ES-I3 (cell line): Measurements from ENCODE around the gene CHD2.

Experiments used
- H3K36me3 ChIP-seq: 2 replicates; pipeline ENCODE4 v1.6.1; 2013; ENCODE audit warnings: mild to moderate bottlenecking, low read length, control low read depth, moderate library complexity; ENCODE audit not compliant: insufficient read depth
- H3K4me1 ChIP-seq: 2 replicates; pipeline ENCODE4 v1.6.1; 2013; ENCODE audit warnings: mild to moderate bottlenecking, control low read depth, low read length; ENCODE audit not compliant: insufficient read depth
- H3K9ac ChIP-seq: 2 replicates; pipeline ENCODE4 v1.6.1; 2013; ENCODE audit warnings: low read depth, mild to moderate bottlenecking, low read length, moderate library complexity
- H3K9me3 ChIP-seq: 2 replicates; pipeline ENCODE4 v1.6.1; 2013; ENCODE audit warnings: mild to moderate bottlenecking, low read length, moderate library complexity; ENCODE audit not compliant: control insufficient read depth, insufficient read depth

The CHD2 gene

DNA sequence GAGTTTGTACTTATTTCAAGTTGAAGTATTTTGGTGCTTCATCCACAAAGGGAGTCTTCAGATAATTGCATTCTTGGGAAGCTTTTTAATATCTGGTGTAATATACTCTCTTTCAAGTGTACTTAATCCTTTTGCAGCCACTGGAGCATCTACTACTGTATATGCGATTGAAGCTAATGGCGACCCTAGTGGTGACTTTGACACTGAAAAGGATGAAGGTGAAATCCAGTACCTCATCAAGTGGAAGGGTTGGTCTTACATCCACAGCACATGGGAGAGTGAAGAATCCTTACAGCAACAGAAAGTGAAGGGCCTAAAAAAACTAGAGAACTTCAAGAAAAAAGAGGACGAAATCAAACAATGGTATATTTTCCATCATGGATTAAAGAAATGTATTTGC, 42.6 kb downstream of the CHD2 start:
- Histone ChIP-seq H3K9ac (no peak overlapping the region), H3K36me3 (peaks cover 70% of the 10 kb centered on the region)

GRCh38 chr15:92943581-92943980, 43.5 kb downstream of the CHD2 start:
- Histone ChIP-seq H3K9ac (no peak overlapping the region), H3K4me1 (no peaks in the 10 kb centered on the region), H3K36me3 (peaks cover 69% of the 10 kb centered on the region), H3K9me3 (peaks cover 23% of the 10 kb centered on the region)

More for the DNA sequence above, 42.6 kb downstream of the CHD2 start:
- Histone ChIP-seq H3K9me3 (peaks cover 16% of the 10 kb centered on the region), H3K4me1 (no peaks in the 10 kb centered on the region)

GRCh38 chr15:92944946-92945521, 44.9 kb downstream of the CHD2 start:
- H3K4me1 ChIP-seq: no peaks in the 10 kb centered on the region
- H3K9me3 ChIP-seq: peaks cover 37% of the 10 kb centered on the region
- peaks cover 70% of the 10 kb centered on the region for H3K36me3 ChIP-seq
- no peak overlapping the region for H3K9ac ChIP-seq

DNA sequence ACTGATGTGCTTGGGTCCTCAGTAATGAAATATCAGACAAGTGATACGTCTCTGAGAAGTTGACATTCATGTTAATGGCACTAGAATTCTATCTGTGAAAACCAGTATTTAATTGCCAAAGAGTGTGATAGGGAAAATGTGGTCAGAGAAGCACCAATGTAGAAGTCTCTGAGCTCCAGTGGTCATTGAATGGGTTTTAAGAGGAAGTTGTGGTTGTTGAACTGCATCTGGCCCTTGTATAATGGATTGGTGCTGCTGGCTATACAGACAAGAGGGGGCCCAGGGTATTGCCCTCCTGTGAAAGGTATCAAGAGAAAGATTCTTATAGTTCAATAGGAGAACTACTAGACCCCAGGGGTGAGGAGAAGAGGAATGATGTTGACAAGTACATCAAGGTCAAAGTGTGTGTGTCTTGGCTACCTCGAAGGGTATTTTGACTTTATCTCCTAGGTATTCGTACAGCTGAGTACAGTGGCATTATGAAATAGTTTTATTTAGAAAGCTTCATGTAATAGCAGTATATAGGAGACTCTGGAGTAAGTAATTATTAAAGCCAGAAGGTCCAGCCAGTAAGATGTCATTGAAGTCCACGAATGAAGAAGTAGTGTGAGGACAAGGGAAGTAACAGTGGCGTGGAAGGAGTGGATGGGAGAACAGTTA, 47.1 kb downstream of the CHD2 start:
- no peak overlapping the region for H3K9ac ChIP-seq
- peaks cover 74% of the 10 kb centered on the region for H3K36me3 ChIP-seq
- no peaks in the 10 kb centered on the region for H3K4me1 ChIP-seq
- H3K9me3 ChIP-seq: peaks cover 48% of the 10 kb centered on the region

GRCh38 chr15:92949604-92950249, 49.6 kb downstream of the CHD2 start:
- no peaks in the 10 kb centered on the region; the same call in 1 of the 2 replicates for H3K4me1 ChIP-seq
- H3K36me3 ChIP-seq: peaks cover 60% of the 10 kb centered on the region
- peaks cover 41% of the 10 kb centered on the region for H3K9me3 ChIP-seq
- no peak overlapping the region for H3K9ac ChIP-seq

DNA sequence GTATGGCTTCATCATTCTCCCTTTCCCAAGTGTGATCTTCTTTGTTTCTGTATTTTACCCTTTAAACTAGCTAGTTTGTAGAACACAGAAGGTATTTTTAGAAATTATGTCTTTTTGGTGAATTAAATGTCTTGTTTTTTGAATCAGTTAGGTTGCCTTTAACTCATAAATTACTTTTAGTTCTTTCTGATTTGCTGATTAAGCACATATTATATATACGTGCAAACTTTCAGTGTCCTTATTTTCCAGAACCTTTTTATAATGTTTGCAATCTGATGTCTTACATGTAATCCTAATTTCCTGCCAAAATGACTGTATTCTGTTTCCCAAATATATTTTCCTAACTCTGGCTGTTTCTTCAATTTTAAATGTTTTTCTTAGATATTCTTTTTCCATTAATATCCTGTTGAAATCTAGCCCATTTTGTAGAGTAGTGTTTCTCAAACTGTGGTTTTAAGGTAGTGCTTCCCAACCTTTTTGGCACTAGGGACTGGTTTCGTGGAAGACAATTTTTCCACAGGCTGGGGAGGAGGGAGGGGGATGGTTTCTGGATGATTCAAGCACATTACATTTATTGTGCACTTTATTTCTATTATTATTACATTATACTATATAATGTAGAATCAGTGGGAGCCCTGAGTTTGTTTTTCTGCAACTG, 51.8 kb downstream of the CHD2 start:
- peaks cover 40% of the 10 kb centered on the region for H3K9me3 ChIP-seq

DNA sequence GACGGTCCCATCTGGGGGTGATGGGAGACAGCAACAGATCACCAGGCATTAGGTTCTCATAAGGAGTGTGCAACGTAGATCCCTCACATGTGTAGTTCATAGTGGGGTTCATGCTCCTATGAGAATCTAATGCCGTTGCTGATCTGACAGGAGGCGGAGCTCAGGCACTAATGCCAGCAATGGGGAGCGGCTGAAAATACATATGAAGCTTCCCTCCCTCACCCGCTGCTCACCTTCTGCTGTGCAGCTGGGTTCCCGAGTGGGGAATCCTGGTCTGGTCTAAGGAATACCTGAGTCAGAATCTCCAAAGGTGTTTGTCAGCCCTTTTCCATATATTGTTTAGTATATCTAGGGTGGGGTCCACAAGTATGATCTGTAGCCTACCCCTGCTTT, 52.3 kb downstream of the CHD2 start:
- H3K4me1 ChIP-seq: no peaks in the 10 kb centered on the region; the same call in 1 of the 2 replicates
- H3K9ac ChIP-seq: no peak overlapping the region
- H3K9me3 ChIP-seq: peaks cover 35% of the 10 kb centered on the region
- H3K36me3 ChIP-seq: peaks cover 56% of the 10 kb centered on the region

More for the DNA sequence above, 51.8 kb downstream of the CHD2 start:
- Histone ChIP-seq H3K36me3 (peaks cover 61% of the 10 kb centered on the region), H3K9ac (no peak overlapping the region), H3K4me1 (no peaks in the 10 kb centered on the region; the same call in 1 of the 2 replicates)

DNA sequence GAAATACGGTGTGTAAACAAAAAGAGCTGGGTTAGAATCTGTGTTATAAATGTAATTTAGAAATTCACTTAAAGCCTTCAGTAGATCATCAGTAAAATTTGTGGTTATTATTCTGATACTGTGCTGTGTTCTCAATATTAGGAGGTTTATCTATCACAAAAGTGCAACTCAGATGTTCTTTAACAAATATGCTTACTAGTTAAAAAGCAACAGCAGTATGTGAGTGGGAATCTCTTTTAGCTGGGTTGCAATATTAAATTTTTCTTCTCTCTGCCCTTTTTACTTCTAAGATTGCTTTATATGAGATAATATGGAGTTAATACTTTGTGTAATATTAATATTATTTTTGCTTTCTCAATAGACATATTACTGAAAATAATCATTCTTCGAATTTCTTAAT, 53.4 kb downstream of the CHD2 start:
- peaks cover 46% of the 10 kb centered on the region for H3K36me3 ChIP-seq
- no peak overlapping the region for H3K9ac ChIP-seq
- peaks cover 25% of the 10 kb centered on the region for H3K9me3 ChIP-seq
- H3K4me1 ChIP-seq: no peaks in the 10 kb centered on the region; the same call in 1 of the 2 replicates

DNA sequence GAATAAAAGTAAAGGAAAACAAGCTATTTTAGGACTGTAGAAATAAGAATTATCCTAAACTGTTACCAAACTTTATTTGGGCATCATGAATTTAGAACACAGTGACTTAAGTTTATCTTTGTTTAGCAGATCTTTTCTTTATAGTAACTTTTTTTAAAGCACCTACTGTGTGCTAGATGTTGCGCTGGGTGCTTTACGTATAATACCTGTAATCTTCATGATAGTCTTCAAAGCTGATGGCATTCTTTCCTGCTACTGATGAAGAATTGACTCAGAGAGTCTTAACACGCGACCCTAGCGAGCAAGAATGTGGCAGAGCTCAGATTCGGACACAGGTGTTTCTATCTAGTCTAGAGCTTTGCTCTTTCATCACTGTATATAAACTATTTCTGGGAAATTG, 53.9 kb downstream of the CHD2 start:
- peaks cover 21% of the 10 kb centered on the region for H3K9me3 ChIP-seq

GRCh38 chr15:92954578-92954977, 54.5 kb downstream of the CHD2 start:
- Histone ChIP-seq H3K9me3 (peaks cover 15% of the 10 kb centered on the region), H3K36me3 (peaks cover 43% of the 10 kb centered on the region), H3K9ac (no peak overlapping the region), H3K4me1 (no peaks in the 10 kb centered on the region; the same call in 1 of the 2 replicates)

More for the DNA sequence above, 53.9 kb downstream of the CHD2 start:
- Histone ChIP-seq H3K36me3 (peaks cover 46% of the 10 kb centered on the region), H3K4me1 (no peaks in the 10 kb centered on the region; the same call in 1 of the 2 replicates), H3K9ac (no peak overlapping the region)

DNA sequence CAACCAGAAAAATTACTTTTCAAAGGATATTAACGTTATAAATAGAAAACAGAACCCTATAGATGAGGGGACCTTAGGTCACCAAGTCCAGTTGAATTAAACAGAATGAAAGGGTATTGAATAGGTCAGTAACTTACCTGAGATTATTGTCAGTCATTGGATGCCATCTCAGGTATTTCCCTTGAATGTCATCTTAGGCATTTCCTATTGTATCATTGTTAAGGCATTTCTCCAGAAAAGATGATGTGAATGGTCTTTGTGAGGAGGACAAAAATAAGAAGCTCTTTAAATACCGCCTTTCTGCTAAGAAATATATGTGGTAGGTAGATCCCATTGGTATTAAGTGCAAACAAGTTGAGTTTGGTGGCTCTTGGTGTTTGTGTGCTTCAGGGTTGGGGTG, 55.6 kb downstream of the CHD2 start:
- H3K9me3 ChIP-seq: peaks cover 4% of the 10 kb centered on the region
- no peak overlapping the region for H3K9ac ChIP-seq
- peaks cover 33% of the 10 kb centered on the region for H3K36me3 ChIP-seq
- H3K4me1 ChIP-seq: no peaks in the 10 kb centered on the region; the same call in 1 of the 2 replicates

- no peak overlapping the region for H3K9ac ChIP-seq
- H3K9me3 ChIP-seq: no peaks in the 10 kb centered on the region
- peaks cover 21% of the 10 kb centered on the region for H3K36me3 ChIP-seq
- H3K4me1 ChIP-seq: no peaks in the 10 kb centered on the region; the same call in 1 of the 2 replicates
Observed at GRCh38 chr15:92958105-92958504, 58.0 kb downstream of the CHD2 start.

DNA sequence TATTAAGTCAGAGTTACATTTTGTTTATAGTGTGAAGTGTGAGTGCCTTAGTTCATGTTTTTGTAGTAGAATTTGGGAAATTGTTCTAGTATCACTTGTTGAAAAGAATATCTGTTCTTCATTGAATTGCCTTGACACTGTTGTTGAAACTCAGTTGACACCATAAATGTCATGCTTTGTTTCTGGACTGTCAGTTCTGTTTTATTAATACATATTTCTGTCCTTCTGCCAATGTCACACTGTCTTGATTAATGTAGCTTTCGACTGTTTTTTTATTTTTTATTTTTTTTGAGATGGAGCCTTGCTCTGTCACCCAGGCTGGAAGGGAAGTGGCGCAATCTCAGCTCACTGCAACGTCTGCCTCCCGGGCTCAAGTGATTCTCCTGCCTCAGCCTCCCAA, 59.1 kb downstream of the CHD2 start:
- Histone ChIP-seq H3K9ac (no peak overlapping the region), H3K4me1 (no peaks in the 10 kb centered on the region; the same call in 1 of the 2 replicates), H3K36me3 (peaks cover 18% of the 10 kb centered on the region), H3K9me3 (no peaks in the 10 kb centered on the region)

- Histone ChIP-seq H3K4me1 (no peaks in the 10 kb centered on the region), H3K9me3 (no peaks in the 10 kb centered on the region), H3K9ac (no peak overlapping the region), H3K36me3 (peaks cover 12% of the 10 kb centered on the region)
Observed at GRCh38 chr15:92960996-92961681, 61.0 kb downstream of the CHD2 start.
